ENCODE measurements around the gene HCRT. TPM values are rescaled to one million over a fixed set of nuclear protein-coding genes. Genes with fewer than 3 reads are reported as not detected.
A peak's percentile ranks its signal among the peaks of the same experiment; 100 is the strongest.

The HCRT gene
- total RNA-seq (2021) (not detected in 2 replicates), Bru-seq, nascent RNA (not detected), BruChase-seq, experiment 1, labeled RNA remaining after a 2-hour chase (not detected), BruChase-seq, experiment 2, labeled RNA remaining after a 6-hour chase (percentile 14 among the genes with signal in this experiment)
- long read RNA-seq: 0 reads

GRCh38 chr17:42184713-42185620, at the start of gene HCRT:
Gene HCRT (minus strand): TSS chr17:42185452. CDS start chr17:42185365, 87 bp downstream.
- intact Hi-C loops (cut with micrococcal nuclease; ENCODE audit: unreplicated experiment): no loop called here
- Histone ChIP-seq H3K27me3 (replicated peaks; ENCODE audit: insufficient read depth, low read depth, low read length, poor library complexity) (no peaks in the 10 kb centered on the region), H3K27ac (ENCODE audit: low read depth, low read length, poor library complexity, severe bottlenecking) (no peak within 1 kb of the TSS), H3K36me3 (ENCODE audit: insufficient read depth, low read length, poor library complexity, severe bottlenecking) (no peaks in the 10 kb centered on the region), H3K9me3 (ENCODE audit: low read depth, low read length, poor library complexity, severe bottlenecking) (no peaks in the 10 kb centered on the region), H3K4me1 (ENCODE audit: insufficient read depth, low read length, poor library complexity, severe bottlenecking) (peaks cover 4% of the 10 kb centered on the region), H3K4me3 (ENCODE audit: low read depth, low read length, poor library complexity, severe bottlenecking) (peak within 1 kb of the TSS; percentile 45)
- no TSS peak for BruUV-seq (replicated peaks)
- DNase-seq (ENCODE audit: low spot score): no peak
- ChIA-PET CTCF (interaction anchor here (0.5 kb wide), 1 partner anchor 172 kb away, joined by 6 read pairs; no protein-coding TSS in a partner anchor), POLR2A (ENCODE audit: low non-redundant PET) (no interaction called here)
- no peak for TF ChIP-seq EZH2 (IDR thresholded peaks at IDR 0.05; ENCODE audit: borderline replicate concordance, low read depth, low read length, poor library complexity, severe bottlenecking)
- TF ChIP-seq, protein P1, sequence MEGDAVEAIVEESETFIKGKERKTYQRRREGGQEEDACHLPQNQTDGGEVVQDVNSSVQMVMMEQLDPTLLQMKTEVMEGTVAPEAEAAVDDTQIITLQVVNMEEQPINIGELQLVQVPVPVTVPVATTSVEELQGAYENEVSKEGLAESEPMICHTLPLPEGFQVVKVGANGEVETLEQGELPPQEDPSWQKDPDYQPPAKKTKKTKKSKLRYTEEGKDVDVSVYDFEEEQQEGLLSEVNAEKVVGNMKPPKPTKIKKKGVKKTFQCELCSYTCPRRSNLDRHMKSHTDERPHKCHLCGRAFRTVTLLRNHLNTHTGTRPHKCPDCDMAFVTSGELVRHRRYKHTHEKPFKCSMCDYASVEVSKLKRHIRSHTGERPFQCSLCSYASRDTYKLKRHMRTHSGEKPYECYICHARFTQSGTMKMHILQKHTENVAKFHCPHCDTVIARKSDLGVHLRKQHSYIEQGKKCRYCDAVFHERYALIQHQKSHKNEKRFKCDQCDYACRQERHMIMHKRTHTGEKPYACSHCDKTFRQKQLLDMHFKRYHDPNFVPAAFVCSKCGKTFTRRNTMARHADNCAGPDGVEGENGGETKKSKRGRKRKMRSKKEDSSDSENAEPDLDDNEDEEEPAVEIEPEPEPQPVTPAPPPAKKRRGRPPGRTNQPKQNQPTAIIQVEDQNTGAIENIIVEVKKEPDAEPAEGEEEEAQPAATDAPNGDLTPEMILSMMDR (conservative IDR thresholded peaks at IDR 0.05; ENCODE audit: low read depth, low read length): no peak

- H3K27ac ChIP-seq (ENCODE audit: low read depth, low read length, poor library complexity, severe bottlenecking): no peak overlapping the region
Observed at GRCh38 chr17:42233994-42234393, 48.7 kb upstream of the HCRT start.

GRCh38 chr17:42233156-42233555, 47.9 kb upstream of the HCRT start:
- Histone ChIP-seq H3K4me3 (ENCODE audit: low read depth, low read length, poor library complexity, severe bottlenecking) (no peak overlapping the region), H3K27me3 (replicated peaks; ENCODE audit: insufficient read depth, low read depth, low read length, poor library complexity) (no peaks in the 10 kb centered on the region), H3K4me1 (ENCODE audit: insufficient read depth, low read length, poor library complexity, severe bottlenecking) (no peaks in the 10 kb centered on the region), H3K9me3 (ENCODE audit: low read depth, low read length, poor library complexity, severe bottlenecking) (no peaks in the 10 kb centered on the region), H3K36me3 (ENCODE audit: insufficient read depth, low read length, poor library complexity, severe bottlenecking) (no peaks in the 10 kb centered on the region), H3K27ac (ENCODE audit: low read depth, low read length, poor library complexity, severe bottlenecking) (no peak overlapping the region)
- POLR2A ChIA-PET (ENCODE audit: low non-redundant PET): no interaction called here
- intact Hi-C loops (cut with micrococcal nuclease; ENCODE audit: unreplicated experiment): no loop called here
- CTCF ChIA-PET: no interaction called here
- BruUV-seq (replicated peaks): no TSS peak
- no peak for DNase-seq (ENCODE audit: low spot score)
- TF ChIP-seq, protein P1 (conservative IDR thresholded peaks at IDR 0.05; ENCODE audit: low read depth, low read length): no peak
- no peak for TF ChIP-seq EZH2 (IDR thresholded peaks at IDR 0.05; ENCODE audit: borderline replicate concordance, low read depth, low read length, poor library complexity, severe bottlenecking)

More at GRCh38 chr17:42233994-42234393, 48.7 kb upstream of the HCRT start:
- Histone ChIP-seq H3K4me3 (ENCODE audit: low read depth, low read length, poor library complexity, severe bottlenecking) (no peak overlapping the region), H3K27me3 (replicated peaks; ENCODE audit: insufficient read depth, low read depth, low read length, poor library complexity) (no peaks in the 10 kb centered on the region), H3K36me3 (ENCODE audit: insufficient read depth, low read length, poor library complexity, severe bottlenecking) (no peaks in the 10 kb centered on the region), H3K4me1 (ENCODE audit: insufficient read depth, low read length, poor library complexity, severe bottlenecking) (no peaks in the 10 kb centered on the region), H3K9me3 (ENCODE audit: low read depth, low read length, poor library complexity, severe bottlenecking) (no peaks in the 10 kb centered on the region)
- ChIA-PET POLR2A (ENCODE audit: low non-redundant PET) (no interaction called here), CTCF (no interaction called here)
- intact Hi-C loops (cut with micrococcal nuclease; ENCODE audit: unreplicated experiment): no loop called here
- no TSS peak for BruUV-seq (replicated peaks)
- TF ChIP-seq, protein P1 (conservative IDR thresholded peaks at IDR 0.05; ENCODE audit: low read depth, low read length): no peak
- no peak for TF ChIP-seq EZH2 (IDR thresholded peaks at IDR 0.05; ENCODE audit: borderline replicate concordance, low read depth, low read length, poor library complexity, severe bottlenecking)
- DNase-seq (ENCODE audit: low spot score): no peak
